ENCODE measurements around the gene GRM1. TPM values are rescaled to one million over a fixed set of nuclear protein-coding genes. Genes with fewer than 3 reads are reported as not detected.

Gene GRM1
- total and polyA plus RNA-seq, 2 of the 4 experiments (the other 2 are of a cell fraction): not detected

- H4K20me1 ChIP-seq (ENCODE audit: insufficient read depth, low read length): no peaks in the 10 kb centered on the region
- DNase-seq: no peak
- intact Hi-C loops (cut with micrococcal nuclease): no loop called here
Observed at GRCh38 chr6:146066506-146066905, 37.6 kb downstream of the GRM1 start.

More at GRCh38 chr6:146066506-146066905, 37.6 kb downstream of the GRM1 start:
- Histone ChIP-seq H2AK9ac (replicated peaks; ENCODE audit: low read depth, low read length, poor library complexity) (no peak overlapping the region), H3K9me1 (ENCODE audit: insufficient read depth, low read length) (no peaks in the 10 kb centered on the region), H4K5ac (ENCODE audit: low read depth, low read length) (no peak overlapping the region), H3K9ac (ENCODE audit: low read depth, low read length) (no peak overlapping the region), H3K4me3 (ENCODE audit: insufficient read depth, low read depth, low read length) (no peak overlapping the region), H3K23ac (ENCODE audit: low read depth, low read length) (no peak overlapping the region), H3K56ac (ENCODE audit: extremely low read depth, insufficient read depth, low read length) (no peak overlapping the region), H3K79me1 (ENCODE audit: low read depth in 1 of 2, low read length in 2 of 2) (no peaks in the 10 kb centered on the region), H4K8ac (ENCODE audit: low read depth in 2 of 2, low read length in 2 of 2) (no peak overlapping the region), H2BK120ac (ENCODE audit: low read depth, low read length) (no peak overlapping the region), H3K4me1 (ENCODE audit: control insufficient read depth, insufficient read depth, low read length) (no peaks in the 10 kb centered on the region), H2BK15ac (ENCODE audit: low read depth, low read length) (no peak overlapping the region), H2AFZ (replicated peaks; ENCODE audit: low read length, poor library complexity) (no peak overlapping the region), H3K14ac (replicated peaks; ENCODE audit: low read depth, low read length) (no peak overlapping the region), H3K18ac (ENCODE audit: low read depth, low read length) (no peak overlapping the region), H2AK5ac (ENCODE audit: low read depth, low read length) (no peak overlapping the region), H4K91ac (ENCODE audit: insufficient read depth, low read depth, low read length) (no peak overlapping the region), H3K4ac (ENCODE audit: low read depth, low read length) (no peak overlapping the region), H2BK20ac (ENCODE audit: low read depth, low read length) (no peak overlapping the region), H3K27ac (ENCODE audit: insufficient read depth, low read length) (no peak overlapping the region), H3K27me3 (ENCODE audit: control insufficient read depth, insufficient read depth, low read length) (no peaks in the 10 kb centered on the region), H3K4me2 (ENCODE audit: low read depth, low read length) (no peak overlapping the region), H3K9me3 (ENCODE audit: control insufficient read depth, insufficient read depth, low read length) (no peaks in the 10 kb centered on the region), H3K36me3 (ENCODE audit: control insufficient read depth, insufficient read depth, low read length) (no peaks in the 10 kb centered on the region), H2BK5ac (ENCODE audit: low read depth, low read length, poor library complexity, severe bottlenecking) (no peak overlapping the region)
- ChIA-PET CTCF (no interaction called here), POLR2A (ENCODE audit: unreplicated experiment) (no interaction called here)
- ATAC-seq (ENCODE audit: low read depth): no peak
- dilution Hi-C loops (cut with HindIII; ENCODE audit: low sequenced_read_pairs, unreplicated experiment): no loop called here
- in situ Hi-C loops (cut with MboI; ENCODE audit: low sequenced_read_pairs): no loop called here
- no CpG with 5 or more reads among the region's 1 CpG for WGBS, 2 experiments (ENCODE audit: extremely low coverage in 2 of 2, insufficient read length in 1 of 2)
- TF ChIP-seq RFX5 (IDR thresholded peaks at IDR 0.05; ENCODE audit: low read depth, low read length) (no peak), CEBPB (IDR thresholded peaks at IDR 0.05; ENCODE audit: low read depth, low read length) (no peak), ELK1 (IDR thresholded peaks at IDR 0.05; ENCODE audit: borderline replicate concordance, low read depth, low read length) (no peak), CHD1 (IDR thresholded peaks at IDR 0.05; ENCODE audit: low read depth, low read length) (no peak), NFE2L2 (IDR thresholded peaks at IDR 0.05; ENCODE audit: low read depth, low read length) (no peak), MXI1 (IDR thresholded peaks at IDR 0.05; ENCODE audit: borderline replicate concordance, low read depth, low read length) (no peak), MAFK (IDR thresholded peaks at IDR 0.05; ENCODE audit: low read depth, low read length) (no peak), POLR2A (IDR thresholded peaks at IDR 0.05; ENCODE audit: low read depth, low read length) (no peak), RCOR1 (IDR thresholded peaks at IDR 0.05; ENCODE audit: insufficient replicate concordance, low read length) (no peak), USF2 (IDR thresholded peaks at IDR 0.05; ENCODE audit: low read depth, low read length) (no peak), MAZ (IDR thresholded peaks at IDR 0.05; ENCODE audit: borderline replicate concordance, low read depth, low read length) (no peak), RAD21 (IDR thresholded peaks at IDR 0.05; ENCODE audit: low read length) (no peak), FOS (IDR thresholded peaks at IDR 0.05; ENCODE audit: low read depth, low read length) (no peak), SMC3 (IDR thresholded peaks at IDR 0.05; ENCODE audit: low read depth, low read length) (no peak), CTCF (conservative IDR thresholded peaks at IDR 0.05; ENCODE audit: low read depth, low read length) (no peak), BHLHE40 (IDR thresholded peaks at IDR 0.05; ENCODE audit: low read depth, low read length) (no peak)
- BruUV-seq (replicated peaks): no TSS peak

Measured in IMR-90 (cell line).